Measurements from ENCODE around the gene HSD17B7.
"Not testable (repeated sequence)": the region's sequence is repeated elsewhere in the genome, so short reads cannot be mapped to it uniquely, and the experiment has no call there.

DNA sequence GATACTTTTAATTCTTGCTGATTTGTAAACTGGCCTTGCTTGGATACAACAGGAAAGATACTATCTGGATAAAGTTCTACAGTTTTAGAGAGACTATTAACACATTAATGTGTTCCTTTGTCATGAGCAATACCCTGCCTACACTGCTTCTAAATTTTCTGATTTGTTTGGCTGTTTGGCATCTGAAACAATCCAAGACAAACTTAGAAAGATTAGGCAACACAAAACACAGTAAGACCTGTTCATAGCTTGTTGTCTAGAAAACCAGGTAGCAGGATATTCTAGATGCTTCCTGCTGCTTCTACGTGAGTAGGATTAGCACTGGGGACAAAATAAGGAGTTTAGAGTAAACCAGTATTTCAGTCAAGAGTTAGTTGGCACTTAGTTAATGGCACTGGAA lies 5.6 kb upstream of the HSD17B7 start:
- not testable (repeated sequence) for TF ChIP-seq POLR2A (IDR thresholded peaks at IDR 0.05; ENCODE audit: low read depth, low read length); POLR2AphosphoS5 (IDR thresholded peaks at IDR 0.05; ENCODE audit: low read depth, low read length); TAF1 (IDR thresholded peaks at IDR 0.05; ENCODE audit: low read depth, low read length); PAX5 (IDR thresholded peaks at IDR 0.05; ENCODE audit: insufficient read depth, low read length, severe bottlenecking)

All from GM12891 (cell line).